Measurements from ENCODE around the gene ECI1. TPM values are rescaled to one million over a fixed set of nuclear protein-coding genes. Genes with fewer than 3 reads are reported as not detected.

The ECI1 gene
- total and polyA plus RNA-seq, 2 of the 13 experiments (the other 11 are each of a cell fraction or from before 2014, with no cell fraction given): 82.0 to 102 TPM

DNA sequence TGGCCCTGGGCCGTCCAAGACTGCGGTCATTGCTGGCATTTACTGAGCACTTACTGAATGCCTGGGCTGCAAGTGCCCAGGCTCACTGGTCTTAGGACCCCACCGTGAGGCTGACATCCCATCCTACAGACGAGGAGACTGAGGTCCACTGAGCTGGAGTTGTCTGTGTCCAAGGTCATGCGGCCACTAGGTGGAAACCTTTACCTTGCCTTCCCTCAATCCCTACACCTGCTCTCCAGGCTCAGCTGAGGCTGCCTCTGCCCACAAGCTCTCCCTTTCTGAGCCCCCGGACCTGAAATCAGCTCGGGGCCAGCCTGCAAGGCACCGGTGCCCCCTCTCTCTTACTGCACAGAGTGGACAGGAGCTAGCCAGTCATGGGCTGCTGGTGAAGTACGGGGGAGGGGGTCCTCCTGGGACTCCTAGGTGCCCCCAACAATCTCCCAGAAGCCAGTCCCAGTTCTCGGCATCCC is 56.5 kb downstream of the ECI1 start (continued):
- TF ChIP-seq ZSCAN9 (CRISPR knock-in tag; IDR thresholded peaks at IDR 0.05; ENCODE audit: borderline replicate concordance) (no peak), NFE2 (CRISPR knock-in tag; IDR thresholded peaks at IDR 0.05) (no peak), ZNF547 (CRISPR knock-in tag; IDR thresholded peaks at IDR 0.05) (no peak), ZNF749 (CRISPR knock-in tag; IDR thresholded peaks at IDR 0.05; ENCODE audit: borderline replicate concordance) (no peak), FUBP1 (CRISPR knock-in tag; IDR thresholded peaks at IDR 0.05; ENCODE audit: borderline replicate concordance) (no peak), ELF4 (CRISPR knock-in tag; IDR thresholded peaks at IDR 0.05; ENCODE audit: borderline replicate concordance) (no peak), TCF12 (IDR thresholded peaks at IDR 0.05) (no peak), TCF12 (CRISPR knock-in tag; IDR thresholded peaks at IDR 0.05) (no peak), NFATC3 (CRISPR knock-in tag; IDR thresholded peaks at IDR 0.05) (no peak), ZSCAN21 (CRISPR knock-in tag; IDR thresholded peaks at IDR 0.05; ENCODE audit: borderline replicate concordance) (peak; percentile 38; the same call in 1 of the 2 replicates), ZFP37 (CRISPR knock-in tag; IDR thresholded peaks at IDR 0.05; ENCODE audit: borderline replicate concordance) (0 out of 2 replicates have a peak, but pooled peaks have one; percentile 19), ZNF557 (CRISPR knock-in tag; IDR thresholded peaks at IDR 0.05) (no peak), NONO (IDR thresholded peaks at IDR 0.05) (no peak), NONO (CRISPR knock-in tag; conservative IDR thresholded peaks at IDR 0.05) (peak; percentile 34; the same call in 1 of the 2 replicates), AGO2 (optimal IDR thresholded peaks at IDR 0.05; ENCODE audit: low read depth, low read length) (no peak), SPEN (CRISPR knock-in tag; IDR thresholded peaks at IDR 0.05; ENCODE audit: low read depth) (peak; percentile 32; the same call in 1 of the 2 replicates), NR3C1 (CRISPR knock-in tag; IDR thresholded peaks at IDR 0.05) (no peak), BRCA1 (CRISPR knock-in tag; IDR thresholded peaks at IDR 0.05) (no peak), SIX1 (CRISPR knock-in tag; IDR thresholded peaks at IDR 0.05; ENCODE audit: borderline replicate concordance) (no peak), ZNF772 (CRISPR knock-in tag; IDR thresholded peaks at IDR 0.05) (peak; percentile 49; the same call in 1 of the 2 replicates), DNMT1 (CRISPR knock-in tag; IDR thresholded peaks at IDR 0.05) (0 out of 2 replicates have a peak, but pooled peaks have one; percentile 50), ZNF746 (CRISPR knock-in tag; IDR thresholded peaks at IDR 0.05) (no peak), TSC22D2 (CRISPR knock-in tag; IDR thresholded peaks at IDR 0.05; ENCODE audit: borderline replicate concordance) (no peak), CHD2 (IDR thresholded peaks at IDR 0.05; ENCODE audit: low read depth, low read length) (no peak), ZNF607 (CRISPR knock-in tag; IDR thresholded peaks at IDR 0.05; ENCODE audit: borderline replicate concordance) (no peak)
- TF ChIP-seq, protein P1, sequence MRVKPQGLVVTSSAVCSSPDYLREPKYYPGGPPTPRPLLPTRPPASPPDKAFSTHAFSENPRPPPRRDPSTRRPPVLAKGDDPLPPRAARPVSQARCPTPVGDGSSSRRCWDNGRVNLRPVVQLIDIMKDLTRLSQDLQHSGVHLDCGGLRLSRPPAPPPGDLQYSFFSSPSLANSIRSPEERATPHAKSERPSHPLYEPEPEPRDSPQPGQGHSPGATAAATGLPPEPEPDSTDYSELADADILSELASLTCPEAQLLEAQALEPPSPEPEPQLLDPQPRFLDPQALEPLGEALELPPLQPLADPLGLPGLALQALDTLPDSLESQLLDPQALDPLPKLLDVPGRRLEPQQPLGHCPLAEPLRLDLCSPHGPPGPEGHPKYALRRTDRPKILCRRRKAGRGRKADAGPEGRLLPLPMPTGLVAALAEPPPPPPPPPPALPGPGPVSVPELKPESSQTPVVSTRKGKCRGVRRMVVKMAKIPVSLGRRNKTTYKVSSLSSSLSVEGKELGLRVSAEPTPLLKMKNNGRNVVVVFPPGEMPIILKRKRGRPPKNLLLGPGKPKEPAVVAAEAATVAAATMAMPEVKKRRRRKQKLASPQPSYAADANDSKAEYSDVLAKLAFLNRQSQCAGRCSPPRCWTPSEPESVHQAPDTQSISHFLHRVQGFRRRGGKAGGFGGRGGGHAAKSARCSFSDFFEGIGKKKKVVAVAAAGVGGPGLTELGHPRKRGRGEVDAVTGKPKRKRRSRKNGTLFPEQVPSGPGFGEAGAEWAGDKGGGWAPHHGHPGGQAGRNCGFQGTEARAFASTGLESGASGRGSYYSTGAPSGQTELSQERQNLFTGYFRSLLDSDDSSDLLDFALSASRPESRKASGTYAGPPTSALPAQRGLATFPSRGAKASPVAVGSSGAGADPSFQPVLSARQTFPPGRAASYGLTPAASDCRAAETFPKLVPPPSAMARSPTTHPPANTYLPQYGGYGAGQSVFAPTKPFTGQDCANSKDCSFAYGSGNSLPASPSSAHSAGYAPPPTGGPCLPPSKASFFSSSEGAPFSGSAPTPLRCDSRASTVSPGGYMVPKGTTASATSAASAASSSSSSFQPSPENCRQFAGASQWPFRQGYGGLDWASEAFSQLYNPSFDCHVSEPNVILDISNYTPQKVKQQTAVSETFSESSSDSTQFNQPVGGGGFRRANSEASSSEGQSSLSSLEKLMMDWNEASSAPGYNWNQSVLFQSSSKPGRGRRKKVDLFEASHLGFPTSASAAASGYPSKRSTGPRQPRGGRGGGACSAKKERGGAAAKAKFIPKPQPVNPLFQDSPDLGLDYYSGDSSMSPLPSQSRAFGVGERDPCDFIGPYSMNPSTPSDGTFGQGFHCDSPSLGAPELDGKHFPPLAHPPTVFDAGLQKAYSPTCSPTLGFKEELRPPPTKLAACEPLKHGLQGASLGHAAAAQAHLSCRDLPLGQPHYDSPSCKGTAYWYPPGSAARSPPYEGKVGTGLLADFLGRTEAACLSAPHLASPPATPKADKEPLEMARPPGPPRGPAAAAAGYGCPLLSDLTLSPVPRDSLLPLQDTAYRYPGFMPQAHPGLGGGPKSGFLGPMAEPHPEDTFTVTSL (CRISPR knock-in tag; IDR thresholded peaks at IDR 0.05; ENCODE audit: borderline replicate concordance): no peak

Measured in HepG2 (cell line).